ENCODE measurements around the gene ELF2.
"Not testable (repeated sequence)": the region's sequence is repeated elsewhere in the genome, so short reads cannot be mapped to it uniquely, and the experiment has no call there.

The ELF2 gene

DNA sequence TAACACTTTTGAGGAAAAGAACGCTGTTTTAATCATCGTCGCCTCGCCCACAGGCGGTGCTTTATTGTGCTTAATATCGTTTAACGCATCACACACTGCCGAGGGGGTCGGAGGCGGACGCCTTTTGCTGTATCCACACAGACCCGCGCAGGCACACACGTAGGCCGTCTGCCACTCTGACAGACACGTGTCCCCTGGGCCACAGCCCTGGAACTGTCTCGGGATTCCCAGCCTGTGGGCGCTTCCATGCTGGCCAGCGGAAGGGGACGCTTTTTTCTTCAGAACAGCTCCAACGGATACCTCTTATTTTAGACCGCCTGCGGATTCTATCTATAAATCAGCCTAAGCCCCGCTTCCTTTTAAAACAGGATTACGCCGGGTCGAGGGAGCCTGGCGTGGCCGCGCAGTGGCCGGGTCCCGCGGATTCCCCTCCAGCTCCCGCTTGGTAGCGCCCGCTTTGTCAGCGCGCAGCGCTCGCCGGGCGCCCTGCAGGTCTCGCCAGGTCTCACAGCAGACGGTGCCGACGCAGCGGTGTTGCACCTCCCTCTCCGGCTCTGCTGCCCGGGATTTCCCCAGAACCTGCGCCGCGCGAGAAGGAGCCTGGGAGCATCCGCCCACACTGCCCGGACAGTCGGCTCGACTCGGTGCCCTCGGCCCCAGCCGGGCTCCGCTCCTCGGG, 161.6 kb downstream of the ELF2 start, which contains the start of gene NOCT:
TSS of gene NOCT (plus strand) at position 513 of the 679 bp plus-strand sequence. CDS start 201 bp downstream, outside the sequence.
- peak; percentile 71 for DNase-seq

DNA sequence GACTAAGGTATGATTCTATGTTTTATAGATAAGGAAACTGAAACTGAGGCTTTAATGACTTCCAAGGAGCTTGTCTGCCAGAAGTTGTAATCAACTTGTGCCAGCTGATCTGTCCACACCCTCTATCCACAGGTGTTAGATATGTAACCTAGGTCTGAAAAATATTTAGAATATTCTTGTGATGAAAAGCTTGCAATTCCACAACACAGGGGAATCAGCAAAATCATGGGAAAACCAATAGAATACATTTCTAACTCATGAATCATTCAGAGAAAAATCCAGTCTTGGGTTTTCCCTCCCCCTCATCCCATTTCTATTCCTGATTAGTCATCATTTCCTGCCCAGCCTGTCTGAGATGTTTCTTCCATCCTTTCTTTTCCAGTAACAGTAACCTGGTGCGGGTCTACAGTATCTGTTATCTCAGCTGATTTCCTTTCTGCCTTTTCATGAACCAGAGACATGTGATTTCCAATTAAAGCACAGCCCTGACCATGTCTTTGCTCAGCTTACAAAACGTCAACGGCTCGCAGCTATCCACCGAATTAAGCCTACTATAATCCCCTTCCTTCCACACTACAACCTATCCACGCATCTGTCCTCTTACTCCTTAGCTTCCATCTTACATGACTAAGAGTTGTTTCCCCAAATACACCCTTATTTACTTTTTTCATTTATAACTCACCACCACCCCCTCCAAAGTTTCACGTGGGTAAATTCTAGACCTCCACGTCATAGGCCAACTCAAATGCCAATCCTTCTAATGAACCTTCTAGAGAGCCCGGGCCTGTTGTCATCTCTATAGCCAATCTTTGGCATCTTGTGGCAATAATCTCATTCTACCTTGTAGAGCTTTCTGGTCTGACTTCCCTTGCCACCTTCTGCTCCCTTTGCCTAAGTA, 162.4 kb downstream of the ELF2 start:
- DNase-seq = no peak

DNA sequence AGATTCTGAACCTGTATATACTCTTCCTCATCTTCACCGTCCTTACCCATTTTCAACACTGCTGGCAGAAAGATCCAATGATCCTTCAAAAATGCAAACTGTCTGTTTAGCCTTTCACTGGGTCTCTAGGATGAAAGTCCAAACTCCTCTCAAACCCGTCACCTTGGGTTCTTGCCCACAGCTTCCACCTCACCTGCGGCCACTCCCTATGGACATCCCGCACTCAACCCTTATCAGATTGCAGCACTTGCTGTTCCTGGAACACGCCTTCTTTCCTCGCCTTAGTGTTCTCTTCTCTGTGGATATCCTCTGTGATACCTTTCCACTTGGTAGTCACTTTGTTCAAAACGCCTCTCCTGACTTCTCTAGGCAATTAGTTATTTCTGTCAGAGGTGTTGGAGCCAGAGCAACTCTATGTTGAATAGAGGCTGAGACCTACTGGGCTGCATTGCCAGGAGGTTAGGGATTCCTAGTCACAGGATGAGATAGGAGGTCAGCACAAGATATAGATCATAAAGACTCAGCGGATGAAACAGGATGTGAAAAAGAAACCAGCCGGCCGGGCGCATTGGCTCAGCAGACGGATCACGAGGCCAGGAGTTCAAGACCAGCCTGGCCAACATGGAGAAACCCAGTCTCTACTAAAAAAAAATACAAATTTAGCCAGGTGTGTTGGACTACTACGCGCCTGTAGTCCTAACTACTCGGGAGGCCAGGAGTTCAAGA, 165.6 kb downstream of the ELF2 start:
- DNase-seq = no peak

DNA sequence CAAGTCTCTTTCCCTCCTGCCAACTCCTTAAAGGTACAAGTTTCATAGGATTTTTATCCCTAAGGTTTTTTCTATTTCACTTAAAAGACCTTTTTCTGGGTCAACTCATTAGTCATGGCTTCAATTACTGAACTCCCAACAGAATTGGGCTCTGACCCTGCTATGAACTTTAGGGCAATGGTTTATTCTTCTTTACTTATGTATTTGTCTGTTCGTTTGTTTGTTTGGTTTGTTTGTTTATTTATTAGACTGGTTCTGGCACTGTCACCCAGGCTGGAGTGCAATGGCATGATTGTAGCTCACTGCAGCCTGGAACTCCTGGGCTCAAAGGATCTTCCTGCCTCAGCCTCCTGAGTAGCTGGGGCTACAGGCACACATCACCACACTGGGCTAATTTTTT, 167.3 kb downstream of the ELF2 start:
- DNase-seq = no peak

DNA sequence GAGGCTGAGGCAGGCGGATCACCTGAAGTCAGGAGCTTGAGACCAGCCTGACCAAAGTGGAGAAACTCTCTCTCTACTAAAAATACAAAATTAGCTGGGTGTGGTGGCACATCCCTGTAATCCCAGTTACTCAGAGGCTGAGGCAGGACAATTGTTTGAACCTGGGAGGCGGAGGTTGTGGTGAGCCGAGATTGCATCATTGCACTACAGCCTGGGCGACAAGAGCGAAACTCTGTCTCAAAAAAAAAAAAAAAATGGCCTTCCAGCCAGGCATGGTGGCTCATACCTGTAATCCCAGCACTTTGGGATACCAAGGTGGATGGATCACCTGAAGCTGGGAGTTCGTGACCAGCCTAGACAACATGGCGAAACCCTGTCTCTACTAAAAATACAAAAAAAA, 168.7 kb downstream of the ELF2 start:
- DNase-seq = not testable (repeated sequence)

DNA sequence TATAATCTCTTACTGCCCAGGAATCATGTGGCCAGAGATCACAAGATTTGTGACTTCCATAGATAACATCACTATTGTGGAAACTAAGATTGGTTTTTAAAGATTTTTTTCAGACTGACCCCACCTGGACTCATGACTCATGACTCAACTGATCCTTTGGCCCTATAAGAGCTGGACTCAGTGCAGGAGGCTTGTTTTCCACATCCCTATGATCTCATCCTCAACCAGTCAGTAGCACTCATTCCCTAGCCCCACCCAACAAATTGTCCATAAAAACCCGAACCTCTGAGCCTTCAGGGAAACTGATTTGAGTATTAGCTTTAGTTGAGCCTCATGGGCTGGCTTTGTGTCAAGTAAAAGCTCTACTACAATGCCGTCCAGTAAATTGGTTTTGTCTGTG, 169.4 kb downstream of the ELF2 start:
- DNase-seq = no peak

All from NCI-H1694 (cell line).